ENCODE results near the gene NPBWR2.

GRCh38 chr20:64077541-64077875 is 29.9 kb downstream of the NPBWR2 start:
- TF ChIP-seq POLR2A (IDR thresholded peaks at IDR 0.05; ENCODE audit: low read length) = no peak
- TF ChIP-seq GATA1 (IDR thresholded peaks at IDR 0.05; ENCODE audit: low read depth, low read length) = no peak
